Lung (tissue), 12 donors: ENCODE measurements around the gene CEP250. TPM values are rescaled to one million over a fixed set of nuclear protein-coding genes. Genes with fewer than 3 reads are reported as not detected.

ENCODE experiments used
- ATAC-seq: fragments of 200-7000 bp; cut with Tn5 transposase; one replicate; pipeline ENCODE4 v1.9.1; 2020; ENCODE audit warnings: moderate number of reproducible peaks; ENCODE audit not compliant: insufficient read depth, low FRiP score
- DNase-seq, 3 donors: peaks; one replicate each; pipeline ENCODE4 v3.0.0-alpha.2; 2013 to 2017
- H3K27ac ChIP-seq, 2 donors: one replicate each; pipeline ENCODE4 v1.5.1; 2013; ENCODE audit warnings: mild to moderate bottlenecking in 2 of 2, moderate library complexity in 2 of 2, control low read depth in 1 of 2, inconsistent platforms in 1 of 2, low read depth in 1 of 2, low read length in 1 of 2
- H3K27me3 ChIP-seq, 3 donors: one replicate each; pipeline ENCODE4 v1.5.1; 2013; ENCODE audit warnings: low read length in 2 of 3; ENCODE audit not compliant: control insufficient read depth in 3 of 3, insufficient read depth in 3 of 3
- H3K36me3 ChIP-seq, 4 donors: one replicate each; pipeline ENCODE4 v1.5.1; 2013; ENCODE audit warnings: low read length in 4 of 4, mild to moderate bottlenecking in 1 of 4, moderate library complexity in 1 of 4; ENCODE audit not compliant: control insufficient read depth in 4 of 4, insufficient read depth in 4 of 4
- H3K4me1 ChIP-seq, 5 donors: one replicate each; pipeline ENCODE4 v1.5.1; 2013; ENCODE audit warnings: low read length in 5 of 5, mild to moderate bottlenecking in 2 of 5, moderate library complexity in 1 of 5; ENCODE audit not compliant: control insufficient read depth in 5 of 5, insufficient read depth in 5 of 5
- H3K4me3 ChIP-seq: one replicate; pipeline ENCODE4 v1.5.1; 2013; ENCODE audit warnings: mild to moderate bottlenecking, control low read depth, moderate library complexity
- H3K9ac ChIP-seq, 2 donors: one replicate each; pipeline ENCODE4 v1.5.1; 2013; ENCODE audit warnings: low read length in 2 of 2, control low read depth in 1 of 2; ENCODE audit not compliant: insufficient read depth in 1 of 2
- H3K9me3 ChIP-seq, 4 donors: one replicate each; pipeline ENCODE4 v1.5.1; 2013; ENCODE audit warnings: low read length in 3 of 4, mild to moderate bottlenecking in 1 of 4, moderate library complexity in 1 of 4; ENCODE audit not compliant: control insufficient read depth in 4 of 4, insufficient read depth in 3 of 4
- WGBS, 2 donors: extraction: QIAGEN DNeasy Blood & Tissue Kit; methylation state at CpG; one replicate each; pipeline ENCODE4 v1.1.7; 2013; 5-methylcytosine and 5-hydroxymethylcytosine counted together
- polyA plus RNA-seq, 2 donors: library from polyadenylated mRNA; stranded (reverse); fragments of 200-250 nt; gene quantifications; one replicate each; pipeline ENCODE4 v1.2.1, GENCODE V29; 2013
- total RNA-seq, 2 donors: library from RNA; depleted of rRNA in 1 of 2; stranded (reverse); fragments of >200 nt in 1 of 2; gene quantifications; one replicate each; pipeline ENCODE4 v1.2.1, GENCODE V29; 2014 to 2021
- TF ChIP-seq, protein P1 (sequence below): IDR thresholded peaks from 2 replicates; pipeline ENCODE4 v1.5.1; 2012; ENCODE audit warnings: mild to moderate bottlenecking; ENCODE audit errors: control extremely low read depth, extremely low read depth
- donor health status: control.
- donor health status: control.
- donor health status: Bipolar disorder and iron deficiency.
- donor health status: healthy.
- donor health status: DM: yes; HTN: yes; CAD: no.

Gene CEP250
- total and polyA plus RNA-seq, 4 donors: 8.7 to 34.5 (median 19.7) TPM

DNA sequence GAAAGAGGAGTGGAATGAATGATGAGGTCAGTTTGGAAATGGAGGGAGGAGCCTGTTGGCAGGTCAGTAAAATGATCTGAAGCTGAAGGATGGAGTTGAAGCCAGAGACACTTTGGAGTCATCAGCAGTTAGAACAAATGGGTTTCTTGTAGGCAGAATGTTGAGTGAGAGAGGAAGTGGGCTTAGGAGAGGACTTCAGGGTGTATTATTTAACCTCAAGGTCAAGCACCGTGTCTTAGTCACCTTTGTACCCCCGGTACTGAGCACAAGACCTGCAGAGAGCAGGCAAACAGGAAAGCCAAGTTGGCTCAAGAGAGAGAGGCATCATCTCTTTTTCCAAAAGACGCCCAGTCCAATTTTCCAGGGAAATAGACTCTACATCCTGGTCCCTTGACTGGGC, 50.8 kb downstream of the CEP250 start:
- WGBS, 2 donors: 78 to 84% methylated on average over 3 of the region's 3 CpGs
- peaks cover 12 to 55% (median 43%) of the 10 kb centered on the region in 4 donors for H3K36me3 ChIP-seq
- no peaks in the 10 kb centered on the region for H3K4me1 ChIP-seq
- ATAC-seq (no peak), DNase-seq (no peak)
- H3K9ac ChIP-seq: no peak overlapping the region
- H3K4me3 ChIP-seq: no peak overlapping the region
- TF ChIP-seq, protein P1, sequence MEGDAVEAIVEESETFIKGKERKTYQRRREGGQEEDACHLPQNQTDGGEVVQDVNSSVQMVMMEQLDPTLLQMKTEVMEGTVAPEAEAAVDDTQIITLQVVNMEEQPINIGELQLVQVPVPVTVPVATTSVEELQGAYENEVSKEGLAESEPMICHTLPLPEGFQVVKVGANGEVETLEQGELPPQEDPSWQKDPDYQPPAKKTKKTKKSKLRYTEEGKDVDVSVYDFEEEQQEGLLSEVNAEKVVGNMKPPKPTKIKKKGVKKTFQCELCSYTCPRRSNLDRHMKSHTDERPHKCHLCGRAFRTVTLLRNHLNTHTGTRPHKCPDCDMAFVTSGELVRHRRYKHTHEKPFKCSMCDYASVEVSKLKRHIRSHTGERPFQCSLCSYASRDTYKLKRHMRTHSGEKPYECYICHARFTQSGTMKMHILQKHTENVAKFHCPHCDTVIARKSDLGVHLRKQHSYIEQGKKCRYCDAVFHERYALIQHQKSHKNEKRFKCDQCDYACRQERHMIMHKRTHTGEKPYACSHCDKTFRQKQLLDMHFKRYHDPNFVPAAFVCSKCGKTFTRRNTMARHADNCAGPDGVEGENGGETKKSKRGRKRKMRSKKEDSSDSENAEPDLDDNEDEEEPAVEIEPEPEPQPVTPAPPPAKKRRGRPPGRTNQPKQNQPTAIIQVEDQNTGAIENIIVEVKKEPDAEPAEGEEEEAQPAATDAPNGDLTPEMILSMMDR: no peak
- no peak overlapping the region for H3K27ac ChIP-seq
- H3K27me3 ChIP-seq: no peaks in the 10 kb centered on the region
- H3K9me3 ChIP-seq: no peaks in the 10 kb centered on the region

DNA sequence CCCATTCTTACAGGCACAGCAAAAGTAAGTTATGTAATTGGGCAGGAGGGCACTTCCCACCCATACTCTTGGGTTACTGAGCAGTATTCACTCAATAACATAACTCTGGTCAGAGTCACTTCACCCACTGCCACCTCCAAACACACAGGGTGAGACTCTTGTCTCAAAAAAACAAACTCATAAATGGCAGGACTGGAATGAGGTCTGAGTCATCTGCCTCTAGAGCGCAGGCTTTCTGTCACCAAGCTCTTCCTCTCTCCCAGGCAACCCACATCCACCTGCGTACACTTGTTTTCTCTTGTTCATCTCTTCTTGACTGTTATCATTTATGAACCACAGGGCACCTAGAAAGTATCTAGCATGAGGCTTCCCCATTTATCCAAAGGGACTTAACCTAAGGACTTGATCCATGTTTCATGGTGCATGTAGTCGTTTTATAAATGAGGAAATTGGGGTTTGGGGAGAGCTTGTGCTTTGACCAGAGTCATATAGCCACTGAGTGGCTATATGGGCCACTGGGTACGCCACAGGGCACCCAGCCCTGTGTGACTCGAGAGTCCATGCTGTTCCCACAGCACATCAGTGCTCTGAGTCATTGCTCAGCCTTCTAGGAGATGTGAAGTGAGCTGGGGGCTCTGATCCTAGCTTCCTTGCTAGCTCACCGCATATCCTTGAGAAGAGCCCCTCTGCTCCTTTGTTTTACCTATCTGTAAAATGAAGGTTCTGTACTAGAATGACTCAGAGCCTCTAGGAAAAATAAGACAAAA, 51.7 kb downstream of the CEP250 start:
- no peaks in the 10 kb centered on the region for H3K9me3 ChIP-seq
- 88 to 89% methylated on average over 6 of the region's 6 CpGs for WGBS, 2 donors
- no peak overlapping the region for H3K27ac ChIP-seq
- no peaks in the 10 kb centered on the region for H3K4me1 ChIP-seq
- no peak overlapping the region for H3K9ac ChIP-seq
- H3K36me3 ChIP-seq: peaks cover 12 to 56% (median 44%) of the 10 kb centered on the region in 4 donors
- TF ChIP-seq, protein P1: no peak
- no peak for ATAC-seq
- no peak for DNase-seq
- no peaks in the 10 kb centered on the region for H3K27me3 ChIP-seq
- H3K4me3 ChIP-seq: no peak overlapping the region

DNA sequence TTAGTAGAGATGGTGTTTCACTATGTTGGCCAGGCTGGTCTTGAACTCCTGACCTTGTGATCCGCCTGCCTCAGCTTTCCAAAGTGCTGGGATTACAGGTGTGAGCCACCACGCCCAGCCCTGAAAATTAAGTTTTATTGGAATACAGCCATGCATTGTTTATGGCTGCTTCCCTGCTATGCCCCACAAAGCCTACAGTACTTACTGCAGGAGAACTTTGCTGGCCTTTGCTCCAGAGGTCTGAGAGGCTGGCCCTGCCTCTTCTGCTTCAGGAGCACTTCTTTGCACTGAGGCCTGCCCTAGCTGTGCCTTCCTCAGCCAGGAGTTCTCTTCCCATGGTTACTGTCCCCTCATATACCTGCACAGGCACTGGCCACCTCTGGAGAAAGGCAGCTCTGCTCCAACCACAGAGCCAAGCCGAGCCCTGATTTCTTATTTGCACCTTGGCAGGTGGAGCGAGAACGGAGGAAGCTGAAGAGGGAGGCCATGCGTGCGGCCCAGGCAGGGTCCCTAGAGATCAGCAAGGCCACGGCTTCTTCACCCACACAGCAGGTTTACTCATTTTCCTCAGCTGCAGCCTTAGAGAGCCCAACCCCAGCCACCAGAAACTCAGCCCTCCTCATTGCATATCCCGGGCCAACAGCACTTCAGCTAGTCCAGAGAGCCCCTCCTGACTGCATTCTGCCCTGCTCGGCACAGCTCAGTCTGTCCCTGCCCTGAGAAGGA, 53.3 kb downstream of the CEP250 start:
- ATAC-seq (no peak), DNase-seq (no peak)
- Histone ChIP-seq H3K9ac (no peak overlapping the region), H3K9me3 (no peaks in the 10 kb centered on the region), H3K4me3 (no peak overlapping the region), H3K36me3 (peaks cover 14 to 47% (median 39%) of the 10 kb centered on the region in 4 donors), H3K27me3 (no peaks in the 10 kb centered on the region), H3K4me1 (no peaks in the 10 kb centered on the region), H3K27ac (no peak overlapping the region)
- WGBS, 2 donors: 95 to 97% methylated on average over 10 of the region's 10 CpGs
- TF ChIP-seq, protein P1: no peak
